GM21515 (cell line): Measurements from ENCODE around the gene NDRG4.
"Not testable (repeated sequence)": the region's sequence is repeated elsewhere in the genome, so short reads cannot be mapped to it uniquely, and the experiment has no call there.

Source experiments
- ATAC-seq: cut with Tn5 transposase; IDR thresholded peaks from one replicate; pipeline ENCODE4 v1.9.1; 2021; ENCODE audit not compliant: unreplicated experiment

Gene NDRG4

DNA sequence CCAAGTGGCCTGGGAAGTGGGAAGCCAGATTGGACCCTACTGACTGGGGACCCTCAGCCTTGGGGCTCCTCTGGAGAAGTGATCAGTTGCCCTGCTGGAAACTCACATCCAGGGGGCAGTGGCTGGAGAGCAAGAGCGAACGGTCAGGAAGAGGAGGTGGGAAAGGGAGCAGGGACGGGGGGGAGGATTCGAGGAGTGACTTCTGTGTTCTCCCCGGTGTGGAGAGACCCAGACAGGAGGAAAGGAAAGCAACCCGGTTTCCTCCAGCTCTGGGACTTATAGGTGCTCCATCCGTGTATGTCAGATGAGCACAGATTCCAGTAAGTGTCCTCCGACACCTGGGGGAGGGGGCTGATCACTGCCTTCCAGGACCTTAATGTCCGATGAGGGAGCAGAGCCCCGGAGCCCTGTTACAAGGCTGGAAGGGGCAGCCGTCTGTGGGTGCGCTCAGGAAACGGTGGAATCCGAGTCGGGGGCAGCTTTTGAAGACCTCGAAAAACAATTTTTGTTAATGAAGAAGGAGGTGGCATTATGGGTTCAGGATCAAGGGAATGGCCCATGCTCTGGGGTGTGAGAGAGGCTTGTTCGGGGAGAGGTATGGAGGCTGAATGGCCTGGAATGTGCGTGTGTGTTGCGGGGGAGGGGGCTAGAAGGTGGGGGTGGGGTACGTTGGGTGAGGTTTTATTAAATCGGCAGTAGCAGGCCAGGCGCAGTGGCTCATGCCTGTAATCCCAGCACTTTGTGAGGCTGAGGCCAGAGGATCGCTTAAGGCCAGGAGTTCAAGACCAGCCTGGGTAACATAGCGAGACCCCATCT lies 34.8 kb upstream of the NDRG4 start:
- no peak for ATAC-seq

DNA sequence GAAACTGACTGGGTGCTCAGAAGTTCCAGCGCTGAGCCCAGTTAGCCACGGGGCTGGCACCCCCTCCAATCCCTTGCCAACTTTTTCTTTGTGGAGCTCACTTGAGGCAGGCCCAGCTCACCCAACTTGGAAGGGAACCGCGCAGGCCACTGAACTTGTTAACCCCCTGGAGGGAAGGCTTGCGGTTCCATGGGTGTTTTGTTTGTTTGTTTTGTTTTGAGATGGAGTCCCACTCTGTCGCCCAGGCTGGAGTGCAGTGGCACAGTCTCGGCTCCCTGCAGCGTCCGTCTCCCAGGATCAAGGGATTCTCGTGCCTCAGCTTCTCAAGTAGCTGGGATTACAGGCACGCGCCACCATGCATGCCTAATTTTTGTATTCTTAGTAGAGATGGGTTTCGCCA lies 34.1 kb upstream of the NDRG4 start:
- no peak for ATAC-seq

DNA sequence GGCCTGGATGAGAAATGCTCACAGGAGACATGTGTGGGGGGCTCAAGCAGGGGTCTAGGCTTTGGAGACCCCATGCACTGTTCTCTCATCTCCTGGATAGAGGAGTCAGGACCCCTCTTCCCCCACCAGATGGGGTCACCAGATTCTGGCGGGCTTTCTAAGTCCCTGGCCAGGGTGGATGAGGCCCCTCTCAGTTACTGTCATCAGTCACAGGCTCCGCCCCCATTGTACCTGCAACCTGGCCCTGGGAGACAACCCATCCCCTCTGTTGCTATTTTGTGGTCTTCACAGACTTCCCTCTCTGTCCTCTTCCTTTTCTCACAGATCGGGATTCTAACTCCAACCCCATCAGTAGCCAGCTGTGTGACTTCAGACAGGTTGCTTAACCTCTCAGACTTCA lies 33.5 kb upstream of the NDRG4 start:
- no peak for ATAC-seq

DNA sequence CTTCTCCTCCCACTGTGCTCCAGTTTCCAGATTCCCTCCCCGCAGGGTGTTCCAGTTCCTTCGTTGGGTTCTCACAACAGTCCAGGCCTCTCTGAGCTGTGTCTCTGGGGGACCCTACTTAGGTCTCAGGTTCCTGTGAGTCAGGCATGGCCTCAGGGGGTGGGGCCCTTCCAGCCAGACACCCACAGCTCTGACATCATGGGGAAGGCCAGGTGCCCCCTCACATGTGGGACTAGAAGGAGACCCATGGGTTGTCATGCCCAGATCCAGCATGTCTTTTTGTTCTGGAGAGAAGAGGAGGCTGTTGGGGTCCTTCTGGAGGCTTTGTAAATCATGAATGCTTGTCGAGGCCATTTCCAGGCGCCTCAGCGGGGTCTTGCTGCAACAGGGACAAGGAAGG lies 32.0 kb upstream of the NDRG4 start:
- ATAC-seq, result no peak

DNA sequence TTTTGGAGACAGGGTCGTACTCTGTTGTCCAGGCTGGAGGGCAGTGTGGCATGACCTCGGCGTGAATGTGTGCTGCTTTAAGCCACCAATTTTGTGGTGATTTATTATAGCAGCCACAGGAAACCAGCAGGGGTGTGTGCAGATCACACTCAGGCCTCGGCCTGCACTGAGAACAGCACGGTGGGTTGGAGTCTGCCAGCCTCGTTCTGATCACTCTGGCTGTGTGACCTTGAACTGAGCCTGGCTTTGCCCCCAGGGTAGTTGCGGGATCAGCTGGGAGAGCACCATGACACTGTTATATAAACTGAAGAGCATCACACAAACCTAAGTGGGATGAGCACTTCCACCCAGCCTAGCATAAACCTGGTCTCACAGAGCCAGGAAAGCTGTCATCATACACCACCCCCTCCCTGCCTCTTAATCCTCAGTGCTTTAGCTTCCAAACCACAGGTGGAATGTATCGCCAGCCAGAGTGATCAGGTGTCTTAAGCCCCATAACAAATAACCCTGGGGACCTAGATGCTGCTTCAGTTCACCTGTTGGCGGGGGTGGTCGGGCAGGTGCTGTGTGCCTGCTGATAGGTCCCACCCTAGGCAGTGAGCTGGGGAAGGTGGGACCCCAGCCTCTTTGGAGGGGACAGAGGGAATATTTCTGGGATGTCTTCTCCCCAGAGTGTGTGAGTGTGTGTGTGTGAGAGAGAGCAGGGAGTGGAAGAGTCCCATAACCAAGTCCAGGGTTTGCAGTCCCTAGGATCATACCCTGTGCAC lies 28.6 kb upstream of the NDRG4 start:
- no peak for ATAC-seq

DNA sequence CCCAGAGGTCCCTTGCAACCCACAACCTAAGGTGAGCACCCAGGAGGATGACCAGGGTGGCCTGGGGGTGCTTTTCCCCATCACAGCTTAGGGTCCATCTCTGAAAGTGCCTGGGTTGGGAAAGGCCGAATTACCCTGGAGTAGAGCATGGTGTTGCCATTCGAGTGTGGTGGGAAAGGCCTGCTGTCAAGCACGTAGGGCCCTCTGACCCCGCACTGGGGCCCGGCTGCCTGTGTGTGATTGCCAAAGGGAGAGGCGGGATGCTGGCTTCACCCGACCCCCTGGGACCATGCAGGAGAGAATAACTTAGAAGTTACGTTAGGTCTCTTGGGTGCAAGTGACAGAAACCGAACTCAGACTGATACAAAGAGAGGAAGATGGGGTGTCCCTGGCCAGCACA lies 27.7 kb upstream of the NDRG4 start:
- ATAC-seq, result no peak

DNA sequence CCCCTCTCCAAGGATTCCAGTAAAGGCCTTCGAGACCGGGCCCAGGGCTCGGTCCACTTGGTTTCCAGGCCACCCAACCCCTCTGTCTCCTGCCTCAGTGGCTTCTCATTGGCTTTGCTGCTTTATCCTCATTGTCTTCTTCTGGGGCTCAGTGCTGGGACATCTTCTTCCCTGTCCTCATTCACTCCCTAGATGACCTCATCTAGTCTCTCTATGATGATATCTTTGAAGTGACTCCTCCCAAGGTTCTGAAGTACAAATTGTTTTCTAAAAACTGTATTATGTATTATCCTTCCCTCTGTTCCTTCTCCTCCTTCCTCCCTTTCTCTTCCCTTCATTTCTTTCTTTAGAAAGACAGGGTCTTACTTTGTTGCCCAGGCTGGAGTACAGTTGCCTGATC lies 27.1 kb upstream of the NDRG4 start:
- ATAC-seq, result no peak

DNA sequence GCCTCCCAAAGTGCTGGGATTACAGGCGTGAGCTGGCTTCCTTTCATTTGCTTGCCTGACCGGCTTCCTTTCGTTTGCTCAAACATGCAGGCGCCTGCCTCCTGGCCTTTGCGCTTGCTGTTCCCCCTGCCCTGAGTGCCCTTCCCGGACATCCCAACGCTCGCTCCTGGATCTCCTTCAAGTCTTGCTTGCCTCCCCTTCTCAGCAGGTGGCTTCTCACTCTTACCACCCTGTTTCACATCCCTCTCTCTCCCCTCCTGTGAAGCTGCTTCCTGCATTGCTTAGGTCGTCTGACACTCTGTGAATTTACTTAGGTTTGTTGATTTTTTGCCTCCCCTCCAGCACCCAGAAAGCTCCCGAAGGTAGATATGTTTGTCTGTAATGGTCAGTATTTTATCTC lies 25.6 kb upstream of the NDRG4 start:
- no peak for ATAC-seq

DNA sequence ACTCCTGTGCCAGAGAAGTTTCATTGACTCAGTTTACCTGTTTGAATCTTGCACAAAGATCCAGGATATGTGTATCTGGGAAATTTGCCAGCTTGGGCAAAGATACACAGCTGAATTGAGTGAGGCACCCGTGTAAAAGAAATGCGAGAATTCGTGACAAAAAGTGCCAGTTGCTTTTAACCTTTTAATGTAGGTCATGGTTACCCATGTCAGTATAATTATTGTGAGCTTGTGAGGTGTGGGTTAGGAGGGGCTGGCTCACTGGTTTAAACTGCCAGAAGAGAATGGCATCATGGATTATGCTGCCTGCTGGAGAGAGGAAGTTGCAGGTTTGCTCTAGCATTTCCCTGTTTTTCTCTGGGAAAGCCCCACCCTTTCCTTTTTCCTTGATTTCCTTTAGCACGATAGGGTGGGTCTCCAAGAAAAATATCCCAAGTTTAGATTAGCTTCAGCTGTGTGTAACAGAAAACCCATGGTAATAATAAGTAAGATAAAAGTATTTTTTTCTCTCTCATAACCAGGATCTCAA lies 24.8 kb upstream of the NDRG4 start:
- no peak for ATAC-seq

DNA sequence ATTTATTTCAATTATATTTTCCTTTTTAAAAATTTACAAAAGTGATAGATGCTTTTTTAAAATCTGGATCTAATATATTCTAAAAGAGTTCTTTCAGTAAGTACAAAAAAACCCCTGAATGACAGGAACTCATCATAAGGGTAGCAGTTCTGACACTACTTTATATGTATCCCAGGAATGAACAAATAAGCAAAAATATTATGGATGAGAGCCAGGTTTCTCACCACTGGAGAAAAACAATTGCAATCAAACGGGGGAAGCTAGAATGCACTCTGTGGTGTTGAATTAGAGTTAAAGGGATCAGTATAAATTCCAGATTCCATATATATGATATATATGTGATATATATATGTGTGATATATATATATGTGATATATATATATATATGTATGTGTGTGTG lies 23.2 kb upstream of the NDRG4 start:
- no peak for ATAC-seq

DNA sequence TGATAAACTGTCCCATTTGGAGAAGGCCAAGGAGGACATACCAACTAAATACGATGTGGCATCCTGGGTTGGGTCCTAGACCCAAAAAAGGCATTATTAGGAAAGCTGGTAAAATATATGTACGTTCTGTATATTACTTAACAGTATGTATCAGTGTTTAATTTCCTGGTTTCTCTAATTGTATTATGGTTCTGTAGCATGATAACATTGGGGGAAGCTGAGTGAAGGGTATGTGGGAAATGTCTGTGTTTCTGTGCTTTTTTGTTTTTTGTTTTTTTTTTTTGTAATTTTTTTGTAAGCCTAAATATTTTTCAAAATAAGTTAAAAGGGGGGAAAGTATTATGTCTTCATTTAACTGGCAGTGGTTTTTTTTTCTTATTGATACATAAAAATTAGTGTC lies 21.5 kb upstream of the NDRG4 start:
- ATAC-seq, result no peak

DNA sequence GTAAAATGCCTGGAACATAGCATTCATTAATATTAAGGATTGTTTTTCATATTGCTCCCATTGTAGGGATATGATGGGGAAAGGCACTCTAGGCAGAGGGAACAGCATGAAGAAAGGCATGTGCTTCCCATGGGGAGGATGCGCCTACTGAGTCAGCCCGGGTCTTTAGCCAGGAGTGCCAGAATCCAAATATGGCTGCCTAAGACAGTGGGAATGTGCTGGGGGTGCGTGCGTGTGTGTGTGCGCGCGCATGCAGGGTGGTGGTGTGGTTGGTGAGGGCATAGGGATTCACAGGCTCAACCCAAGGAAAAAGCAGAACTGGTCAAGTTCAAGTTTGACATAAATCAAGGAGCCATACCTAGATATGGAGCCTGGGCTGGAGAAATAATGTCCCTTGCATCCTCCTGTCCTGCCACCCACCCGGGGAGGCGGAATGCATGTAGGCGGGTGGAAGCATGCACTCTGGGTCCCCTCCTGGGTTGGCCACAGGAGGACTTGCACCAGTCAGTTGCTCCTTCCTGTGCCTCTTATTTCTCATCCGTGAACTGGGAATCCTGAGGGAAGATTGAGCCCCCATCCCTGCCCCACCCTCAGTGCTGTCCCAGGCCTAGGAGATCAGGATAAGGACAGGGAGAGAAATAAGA lies 18.6 kb upstream of the NDRG4 start:
- ATAC-seq, result no peak

DNA sequence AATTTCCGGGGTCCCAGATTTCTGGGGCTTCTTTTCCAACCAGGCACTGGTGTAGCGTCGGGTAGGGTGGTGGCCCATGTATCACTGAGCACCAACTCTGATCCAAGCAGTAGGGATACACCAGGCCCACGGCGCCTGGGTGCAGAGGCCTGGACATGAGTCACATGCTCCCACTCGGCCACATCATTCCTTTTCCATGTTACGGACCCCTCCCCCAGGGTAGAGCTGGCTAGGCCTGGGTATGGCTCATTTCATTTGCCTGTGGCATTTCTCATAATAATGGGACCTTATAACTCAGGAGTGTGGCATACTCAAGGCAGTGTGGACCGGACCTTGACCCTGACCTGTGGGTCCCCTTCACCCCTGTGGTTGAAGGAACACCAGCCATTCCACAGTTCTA lies 18.0 kb upstream of the NDRG4 start:
- ATAC-seq, result no peak

DNA sequence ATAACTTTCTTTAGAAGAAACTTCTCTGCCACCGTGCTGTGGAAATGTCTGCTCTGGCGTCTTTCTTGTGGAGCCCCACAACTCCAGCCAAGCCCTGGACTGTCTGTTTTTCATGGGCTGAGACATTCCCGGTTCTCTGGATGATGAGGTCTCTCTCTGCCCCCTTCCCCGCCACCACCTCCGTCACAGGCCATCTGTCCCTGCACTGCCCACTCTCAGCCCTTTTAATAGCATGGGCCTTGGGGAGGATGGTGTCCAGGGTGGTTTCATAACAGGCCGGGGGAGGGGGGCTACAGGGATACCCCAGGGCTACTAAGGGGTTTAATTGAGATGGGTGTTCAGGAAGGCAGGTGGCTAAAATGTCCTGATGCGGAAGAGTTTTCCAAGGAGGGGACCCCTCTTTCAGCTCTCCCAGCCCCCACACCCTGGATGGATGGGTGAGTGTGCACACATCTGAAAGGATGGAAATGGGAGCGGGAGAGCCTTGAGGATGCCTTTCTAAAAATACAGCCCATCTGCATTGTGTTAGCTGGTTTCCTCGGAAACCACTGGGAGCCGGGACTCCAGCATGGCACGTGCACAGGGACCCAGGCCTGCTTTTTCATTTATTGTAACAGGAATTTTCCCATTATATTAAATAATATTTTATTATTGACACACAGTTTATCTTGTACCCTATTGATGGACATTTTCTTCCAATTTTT lies 14.6 kb upstream of the NDRG4 start:
- ATAC-seq, result no peak

DNA sequence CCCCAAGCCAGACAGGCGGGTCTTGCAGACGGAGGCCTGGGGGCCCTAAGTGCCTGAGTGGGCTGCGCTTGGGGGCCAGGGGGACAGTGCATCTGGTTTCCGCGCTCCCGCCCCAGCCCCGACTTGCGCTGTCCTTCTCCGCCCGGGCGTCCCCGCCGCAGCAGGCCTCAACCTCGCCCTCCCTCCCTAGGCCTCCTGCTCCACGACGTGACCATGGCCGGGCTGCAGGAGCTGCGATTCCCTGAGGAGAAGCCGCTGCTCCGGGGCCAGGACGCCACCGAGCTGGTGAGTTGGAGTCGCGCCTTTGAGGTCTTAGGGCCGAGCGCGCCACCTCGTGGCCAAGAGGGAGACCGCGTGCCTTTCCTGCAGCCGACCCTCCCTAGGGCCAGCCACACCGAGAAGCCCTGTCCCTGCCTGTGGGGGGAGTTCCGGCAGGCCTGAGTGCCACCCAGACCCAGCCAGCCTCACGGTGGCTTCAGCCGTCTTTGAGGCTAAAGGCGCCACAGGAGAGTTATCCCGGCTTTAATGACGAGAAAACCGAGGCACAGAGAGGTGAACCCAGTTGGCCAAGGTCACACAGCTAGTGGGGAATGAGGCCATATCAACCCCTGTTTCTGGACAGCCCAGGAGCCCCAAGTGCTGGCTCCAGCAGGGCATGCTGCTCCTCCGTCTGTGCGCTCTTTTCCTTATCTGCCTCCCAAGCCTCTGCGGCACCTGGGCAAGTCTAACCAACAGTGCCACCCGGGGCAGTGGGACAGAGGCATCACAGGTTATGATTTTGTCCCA lies 12.2 kb upstream of the NDRG4 start:
- ATAC-seq, result no peak

DNA sequence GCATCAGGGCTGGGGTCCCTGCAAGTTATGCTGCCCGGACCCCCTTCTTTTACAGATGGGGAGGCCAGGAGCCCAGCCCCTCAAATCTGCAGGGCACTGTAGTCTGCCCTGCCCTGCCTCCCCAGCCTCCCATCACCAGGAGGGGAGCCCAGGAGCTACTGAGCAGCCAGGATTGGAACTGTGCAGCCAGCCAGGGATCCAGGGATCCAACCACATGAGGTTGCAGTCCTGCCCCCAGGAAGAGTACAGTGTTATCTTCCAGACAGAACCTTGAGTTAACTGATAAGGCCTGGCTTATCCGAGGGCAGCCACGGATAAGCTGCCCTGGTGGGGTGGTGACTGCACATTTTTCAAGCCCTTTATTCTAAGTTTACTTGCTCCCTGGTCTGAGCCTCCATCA lies 11.4 kb upstream of the NDRG4 start:
- no peak for ATAC-seq

DNA sequence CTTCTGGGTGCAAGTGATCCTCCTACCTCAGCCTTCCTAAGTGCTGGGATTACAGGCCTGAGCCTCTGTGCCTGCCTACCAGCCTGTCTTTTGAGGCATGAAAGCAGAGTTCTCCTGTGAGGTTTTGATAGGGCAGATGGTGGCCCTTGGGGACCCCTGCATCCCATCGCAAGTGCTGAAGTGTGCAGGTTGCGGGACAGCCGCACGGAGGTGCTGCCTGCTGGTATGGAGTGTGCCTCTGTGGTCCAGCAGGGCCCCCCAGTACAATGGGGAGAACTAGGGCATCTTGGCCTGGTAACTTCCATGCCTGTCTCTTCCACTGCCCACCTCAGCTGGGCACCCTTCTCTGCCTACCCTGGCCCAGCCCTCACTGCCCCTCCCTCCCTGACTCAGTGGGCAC lies 9.9 kb upstream of the NDRG4 start:
- ATAC-seq, result no peak

DNA sequence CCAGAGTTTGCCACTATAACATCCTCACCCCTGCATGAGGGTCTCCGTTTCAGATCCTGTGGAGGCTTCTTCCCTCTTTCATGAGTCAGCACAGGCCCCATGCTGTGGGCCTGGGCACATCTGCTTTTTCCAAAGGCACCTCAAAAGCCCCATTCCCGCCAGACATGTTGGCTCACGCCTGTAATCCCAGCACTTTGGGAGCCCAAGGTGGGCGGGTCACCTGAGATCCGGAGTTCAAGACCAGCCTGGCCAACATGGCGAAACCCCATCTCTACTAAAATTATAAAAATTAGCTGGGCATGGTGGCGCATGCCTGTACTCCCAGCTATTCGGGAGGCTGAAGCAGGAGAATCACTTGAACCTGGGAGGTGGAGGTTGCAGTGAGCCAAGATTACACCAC lies 9.4 kb upstream of the NDRG4 start:
- not testable (repeated sequence) for ATAC-seq

DNA sequence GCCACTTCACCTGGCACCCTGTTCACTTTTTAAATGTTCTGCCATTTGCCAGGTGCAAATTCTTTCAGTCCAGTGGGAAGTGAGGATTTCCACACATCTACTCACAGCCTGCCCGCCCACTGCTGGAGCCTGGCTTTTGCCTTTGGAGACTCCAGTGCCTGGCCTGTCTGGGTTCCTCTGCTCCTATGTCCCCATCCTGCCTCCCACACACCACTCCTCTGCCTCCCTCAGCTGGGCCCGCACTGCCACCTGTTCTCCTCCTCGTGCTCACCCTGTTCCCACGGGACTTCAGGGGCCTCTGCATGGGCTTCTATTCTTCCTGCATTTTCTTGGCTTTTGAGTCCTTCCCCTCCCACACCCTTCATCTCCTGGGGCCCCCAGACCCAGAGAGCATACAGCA lies 7.9 kb upstream of the NDRG4 start:
- ATAC-seq, result no peak

DNA sequence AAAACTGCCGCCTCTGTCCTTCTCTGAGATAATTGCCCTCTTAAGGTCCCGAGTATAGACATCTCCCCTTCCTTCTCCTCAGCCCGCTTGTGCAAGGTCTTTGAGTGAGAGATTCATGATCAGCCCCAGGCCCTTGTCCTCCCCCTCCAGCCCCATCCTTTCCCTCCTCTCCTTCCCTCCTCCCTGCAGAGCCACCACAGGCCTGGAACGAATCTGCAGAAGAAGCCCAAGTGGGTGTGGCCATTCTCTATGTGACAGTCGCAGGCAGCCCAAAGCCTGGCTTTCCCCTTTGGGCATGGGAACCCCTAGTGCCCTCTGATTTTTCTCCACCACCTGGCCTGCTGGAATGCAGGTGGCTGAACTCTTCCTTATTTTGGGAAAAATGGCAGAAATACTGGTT lies 7.2 kb upstream of the NDRG4 start:
- no peak for ATAC-seq
